Duodenal mucosa (tissue), 2 donors: Measurements from ENCODE around the gene IGFBPL1.

Experiments used
- H3K27ac ChIP-seq: one replicate; pipeline ENCODE4 v1.7.0; 2013; ENCODE audit warnings: low read depth, low read length
- H3K27me3 ChIP-seq, 2 donors: one replicate each; pipeline ENCODE4 v1.7.0; 2013; ENCODE audit warnings: low read length in 2 of 2, control low read depth in 1 of 2; ENCODE audit not compliant: insufficient read depth in 2 of 2, control insufficient read depth in 1 of 2
- H3K36me3 ChIP-seq, 2 donors: one replicate each; pipeline ENCODE4 v1.7.0; 2013; ENCODE audit warnings: low read length in 2 of 2, control low read depth in 1 of 2; ENCODE audit not compliant: insufficient read depth in 2 of 2, control insufficient read depth in 1 of 2
- H3K4me1 ChIP-seq, 2 donors: one replicate each; pipeline ENCODE4 v1.7.0; 2013; ENCODE audit warnings: low read length in 2 of 2, control low read depth in 1 of 2; ENCODE audit not compliant: insufficient read depth in 2 of 2, control insufficient read depth in 1 of 2
- H3K4me3 ChIP-seq, 2 donors: one replicate each; pipeline ENCODE4 v1.7.0; 2013; ENCODE audit warnings: low read length in 2 of 2, low read depth in 1 of 2
- H3K9ac ChIP-seq, 2 donors: one replicate each; pipeline ENCODE4 v1.7.0; 2013; ENCODE audit warnings: low read length in 2 of 2, low read depth in 1 of 2
- H3K9me3 ChIP-seq, 2 donors: one replicate each; pipeline ENCODE4 v1.7.0; 2013; ENCODE audit warnings: low read length in 2 of 2, control low read depth in 1 of 2; ENCODE audit not compliant: control insufficient read depth in 1 of 2

The IGFBPL1 gene

GRCh38 chr9:38357350-38358114, 66.7 kb downstream of the IGFBPL1 start:
- H3K4me3 ChIP-seq, result no peak overlapping the region
- H3K27ac ChIP-seq, result no peak overlapping the region
- H3K9me3 ChIP-seq, result no peaks in the 10 kb centered on the region
- H3K9ac ChIP-seq, result no peak overlapping the region
- no peaks in the 10 kb centered on the region for H3K27me3 ChIP-seq
- no peaks in the 10 kb centered on the region for H3K4me1 ChIP-seq
- no peaks in the 10 kb centered on the region for H3K36me3 ChIP-seq

GRCh38 chr9:38356851-38357250, 67.4 kb downstream of the IGFBPL1 start:
- H3K4me1 ChIP-seq, result no peaks in the 10 kb centered on the region
- H3K9ac ChIP-seq, result no peak overlapping the region
- no peaks in the 10 kb centered on the region for H3K36me3 ChIP-seq
- H3K27ac ChIP-seq, result no peak overlapping the region
- no peaks in the 10 kb centered on the region for H3K27me3 ChIP-seq
- H3K4me3 ChIP-seq, result no peak overlapping the region
- no peaks in the 10 kb centered on the region for H3K9me3 ChIP-seq
